GDM1 (cell line): ENCODE results near the gene CARD8.
A peak's percentile ranks its signal among the peaks of the same experiment; 100 is the strongest.

Experiments
- DNase-seq: peaks from one replicate; lab custom pipeline; 2025; lab: John Stamatoyannopoulos, UW

CARD8 gene

GRCh38 chr19:48174445-48175030 is 81.2 kb downstream of the CARD8 start:
- no peak for DNase-seq

GRCh38 chr19:48171710-48172109 is 84.0 kb downstream of the CARD8 start:
- no peak for DNase-seq

- DNase-seq, result no peak
Observed at GRCh38 chr19:48170817-48171347, 84.8 kb downstream of the CARD8 start.

GRCh38 chr19:48169939-48170803 is 85.5 kb downstream of the CARD8 start, which contains the start of the genes LIG1 and ZSWIM9:
LIG1 (minus strand) TSS chr19:48170344; CDS start chr19:48165566, 4,778 bp downstream.
ZSWIM9 (plus strand) TSS chr19:48170680; CDS start chr19:48171803, 1,123 bp downstream.
- peak; percentile 94 for DNase-seq

GRCh38 chr19:48169578-48169938 is 86.2 kb downstream of the CARD8 start:
- peak; percentile 28 for DNase-seq

- no peak for DNase-seq
Observed at GRCh38 chr19:48168689-48169088, 87.0 kb downstream of the CARD8 start.

GRCh38 chr19:48158210-48158790 is 97.4 kb downstream of the CARD8 start:
- no peak for DNase-seq
